Fibroblast of lung (primary cell): ENCODE measurements around the gene EPHB4. TPM values are rescaled to one million over a fixed set of nuclear protein-coding genes. Genes with fewer than 3 reads are reported as not detected.

Experiments used
- DNase-seq, 2 donors: peaks; one replicate each; pipeline versions ENCODE4 v3.0.0 to v3.0.0-alpha.2; 2010; ENCODE audit warnings: low read depth in 2 of 2
- H2AFZ ChIP-seq: 2 replicates; pipeline ENCODE4 v1.5.1; 2012; ENCODE audit warnings: low read length, control low read depth, inconsistent platforms
- H3K27ac ChIP-seq: 2 replicates; pipeline ENCODE4 v1.5.1; 2011; ENCODE audit warnings: low read length, control low read depth; ENCODE audit not compliant: insufficient read depth
- H3K27me3 ChIP-seq: 2 replicates; pipeline ENCODE4 v1.5.1; 2011; ENCODE audit warnings: mild to moderate bottlenecking, low read length; ENCODE audit not compliant: control insufficient read depth, insufficient read depth
- H3K36me3 ChIP-seq: 2 replicates; pipeline ENCODE4 v1.5.1; 2011; ENCODE audit warnings: low read length; ENCODE audit not compliant: control insufficient read depth, insufficient read depth
- H3K4me1 ChIP-seq: 2 replicates; pipeline ENCODE4 v1.5.1; 2011; ENCODE audit warnings: low read length; ENCODE audit not compliant: control insufficient read depth, insufficient read depth; ENCODE audit errors: extremely low read depth
- H3K4me2 ChIP-seq: 2 replicates; pipeline ENCODE4 v1.5.1; 2011; ENCODE audit warnings: low read length, control low read depth; ENCODE audit not compliant: insufficient read depth; ENCODE audit errors: extremely low read depth
- H3K4me3 ChIP-seq, 4 experiments: fragments of 200-600 bp in 1 of 4; sonication (generic) in 1 of 4; replicated peaks in 1 of 4; 2 replicates each; pipeline ENCODE4 v1.5.1; 2011 to 2016; ENCODE audit warnings: low read length in 4 of 4, low read depth in 3 of 4, mild to moderate bottlenecking in 3 of 4, control low read depth in 2 of 4, inconsistent platforms in 1 of 4, mixed read lengths in 1 of 4; ENCODE audit not compliant: insufficient read depth in 1 of 4; ENCODE audit errors: control extremely low read depth in 1 of 4
- H3K79me2 ChIP-seq: 2 replicates; pipeline ENCODE4 v1.5.1; 2012; ENCODE audit warnings: mild to moderate bottlenecking, low read length, inconsistent platforms; ENCODE audit not compliant: control insufficient read depth, insufficient read depth
- H3K9ac ChIP-seq: 2 replicates; pipeline ENCODE4 v1.5.1; 2011; ENCODE audit warnings: mild to moderate bottlenecking, low read length, control low read depth; ENCODE audit not compliant: insufficient read depth
- H3K9me3 ChIP-seq: 2 replicates; pipeline ENCODE4 v1.5.1; 2012; ENCODE audit warnings: low read depth, low read length; ENCODE audit not compliant: control insufficient read depth, insufficient read depth
- H4K20me1 ChIP-seq: 2 replicates; pipeline ENCODE4 v1.5.1; 2011; ENCODE audit warnings: low read length; ENCODE audit not compliant: control insufficient read depth, insufficient read depth; ENCODE audit errors: extremely low read depth
- EZH2 ChIP-seq: IDR thresholded peaks from 2 replicates; pipeline ENCODE4 v1.5.1; 2012; ENCODE audit warnings: low read length, control low read depth, mild to moderate bottlenecking; ENCODE audit errors: missing control alignments
- polyA plus RNA-seq, 2 donors: library from polyadenylated mRNA; depleted of rRNA in 1 of 2; stranded (reverse) in 1 of 2; unstranded in 1 of 2; fragments of >200 nt; gene quantifications; 2 replicates each; pipeline ENCODE4 v1.2.1, GENCODE V29; 2011 to 2012; ENCODE audit warnings: missing spikeins in 1 of 2
- total RNA-seq: library from RNA; depleted of rRNA; stranded (reverse); fragments of >200 nt; gene quantifications from 2 replicates; pipeline ENCODE4 v1.2.1, GENCODE V29; 2014
- TF ChIP-seq, protein P1 (sequence below), 2 donors: IDR thresholded peaks in 1 of 2; conservative IDR thresholded peaks in 1 of 2; 1 replicate in 1 of 2; 2 replicates in 1 of 2; pipeline ENCODE4 v1.5.1; 2011 to 2012; ENCODE audit warnings: low read length in 2 of 2, control low read depth in 1 of 2, inconsistent platforms in 1 of 2, low read depth in 1 of 2, mild to moderate bottlenecking in 1 of 2

EPHB4 gene
- total and polyA plus RNA-seq, 2 donors (not counting 1 experiment from before 2014, with no cell fraction given): 28.5 to 98.8 TPM

DNA sequence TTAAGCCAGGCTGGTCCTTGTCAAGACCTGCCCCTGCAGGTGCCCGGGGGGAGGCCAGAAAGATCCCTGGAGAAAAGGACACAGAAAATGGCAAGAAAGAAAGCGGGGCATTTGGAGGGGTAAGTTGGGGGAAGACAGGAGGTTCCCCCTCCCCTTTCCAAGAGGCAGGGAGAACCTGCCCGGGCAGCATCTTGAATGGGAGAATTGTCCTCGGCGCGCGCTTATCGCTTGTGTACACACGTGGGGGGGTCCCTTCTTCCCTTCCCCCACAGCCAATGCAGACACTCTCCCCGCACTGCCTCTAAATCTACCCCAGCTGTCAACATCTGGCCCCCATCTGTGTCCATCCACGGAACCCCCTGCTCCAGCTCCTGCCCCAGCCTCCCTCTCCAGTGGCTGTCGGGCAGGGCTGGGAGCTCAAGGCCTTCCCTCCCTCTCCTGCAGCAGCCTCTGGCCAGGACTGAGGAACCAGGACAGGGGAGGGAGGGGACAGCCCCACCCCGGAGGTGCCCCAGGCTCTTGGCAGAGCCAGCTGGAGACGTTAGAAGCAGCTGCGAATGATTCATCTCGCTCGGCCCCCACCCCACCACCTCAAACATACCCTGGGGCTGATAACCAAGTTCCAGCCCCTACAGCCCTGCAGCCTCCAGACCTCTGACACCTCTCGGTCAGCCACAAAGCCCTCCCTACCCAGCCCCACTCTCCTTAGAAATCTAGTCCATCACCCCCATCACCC, 25.3 kb downstream of the EPHB4 start:
- H3K27ac ChIP-seq: peak overlapping the region; percentile 1

DNA sequence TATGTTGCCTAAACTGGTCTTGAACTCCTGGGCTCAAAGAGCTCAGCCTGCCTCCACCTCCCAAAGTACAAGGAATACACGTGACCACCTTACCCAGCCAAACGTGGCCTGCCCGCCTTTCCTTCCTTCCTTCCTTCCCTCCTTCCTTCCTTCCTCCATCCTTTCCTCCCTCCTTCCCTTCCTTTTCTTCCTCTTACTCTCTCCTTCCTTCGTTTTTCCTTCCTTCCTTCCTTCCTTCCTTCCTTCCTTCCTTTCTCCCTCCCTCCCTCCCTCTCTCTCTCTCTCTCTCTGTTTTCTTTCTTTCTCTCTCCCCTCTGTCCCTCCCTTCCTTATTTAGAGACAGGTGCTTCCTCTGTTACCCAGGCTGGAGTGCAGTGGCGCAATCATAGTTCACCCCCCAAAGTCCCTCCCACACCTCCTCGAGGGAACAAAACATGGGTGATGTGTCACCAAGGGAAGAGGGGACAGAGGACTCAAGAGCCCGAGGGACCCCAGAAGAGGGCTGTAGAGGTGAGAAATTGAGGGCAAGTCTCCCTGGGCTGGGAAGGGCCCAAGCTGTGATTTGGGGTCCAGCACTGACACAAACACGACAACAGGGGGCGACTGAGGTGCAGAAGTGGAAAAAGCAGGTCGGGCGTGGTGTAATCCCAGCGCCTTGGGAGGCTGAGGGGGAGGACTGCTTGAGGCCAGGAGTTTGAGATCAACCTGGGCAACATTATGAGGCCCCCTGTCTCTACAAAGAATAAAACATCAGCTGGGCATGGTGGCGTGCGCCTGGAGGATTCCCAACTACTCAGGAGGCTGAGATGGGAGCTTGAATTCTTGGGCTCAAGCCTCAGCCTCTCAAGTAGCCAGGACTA, 28.1 kb downstream of the EPHB4 start:
- no peaks in the 10 kb centered on the region for H3K79me2 ChIP-seq
- H3K4me3 ChIP-seq: no peak overlapping the region
- H4K20me1 ChIP-seq: no peaks in the 10 kb centered on the region
- H3K4me2 ChIP-seq: no peak overlapping the region
- TF ChIP-seq EZH2: no peak
- TF ChIP-seq, protein P1, sequence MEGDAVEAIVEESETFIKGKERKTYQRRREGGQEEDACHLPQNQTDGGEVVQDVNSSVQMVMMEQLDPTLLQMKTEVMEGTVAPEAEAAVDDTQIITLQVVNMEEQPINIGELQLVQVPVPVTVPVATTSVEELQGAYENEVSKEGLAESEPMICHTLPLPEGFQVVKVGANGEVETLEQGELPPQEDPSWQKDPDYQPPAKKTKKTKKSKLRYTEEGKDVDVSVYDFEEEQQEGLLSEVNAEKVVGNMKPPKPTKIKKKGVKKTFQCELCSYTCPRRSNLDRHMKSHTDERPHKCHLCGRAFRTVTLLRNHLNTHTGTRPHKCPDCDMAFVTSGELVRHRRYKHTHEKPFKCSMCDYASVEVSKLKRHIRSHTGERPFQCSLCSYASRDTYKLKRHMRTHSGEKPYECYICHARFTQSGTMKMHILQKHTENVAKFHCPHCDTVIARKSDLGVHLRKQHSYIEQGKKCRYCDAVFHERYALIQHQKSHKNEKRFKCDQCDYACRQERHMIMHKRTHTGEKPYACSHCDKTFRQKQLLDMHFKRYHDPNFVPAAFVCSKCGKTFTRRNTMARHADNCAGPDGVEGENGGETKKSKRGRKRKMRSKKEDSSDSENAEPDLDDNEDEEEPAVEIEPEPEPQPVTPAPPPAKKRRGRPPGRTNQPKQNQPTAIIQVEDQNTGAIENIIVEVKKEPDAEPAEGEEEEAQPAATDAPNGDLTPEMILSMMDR (conservative IDR thresholded peaks at IDR 0.05 in 1 of 2, IDR thresholded peaks at IDR 0.05 in 1 of 2; ENCODE audit: low read depth in 1 of 2, low read length in 2 of 2): peak; percentile 68 to 84
- no peak overlapping the region for H3K9ac ChIP-seq
- peak; percentile 46 to 75 for DNase-seq
- H3K4me1 ChIP-seq: peaks cover 21% of the 10 kb centered on the region
- H3K27me3 ChIP-seq: no peaks in the 10 kb centered on the region
- no peak overlapping the region for H2AFZ ChIP-seq
- H3K27ac ChIP-seq: no peak overlapping the region
- no peaks in the 10 kb centered on the region for H3K9me3 ChIP-seq
- peaks cover 5% of the 10 kb centered on the region for H3K36me3 ChIP-seq

More for the DNA sequence above, 25.3 kb downstream of the EPHB4 start:
- no peaks in the 10 kb centered on the region for H3K79me2 ChIP-seq
- TF ChIP-seq, protein P1 (conservative IDR thresholded peaks at IDR 0.05 in 1 of 2, IDR thresholded peaks at IDR 0.05 in 1 of 2; ENCODE audit: low read depth in 1 of 2, low read length in 2 of 2): no peak
- TF ChIP-seq EZH2: no peak
- no peak overlapping the region for H3K4me2 ChIP-seq
- H4K20me1 ChIP-seq: no peaks in the 10 kb centered on the region
- peak overlapping the region in 1 of 4 experiments; percentile 4 for H3K4me3 ChIP-seq
- no peaks in the 10 kb centered on the region for H3K27me3 ChIP-seq
- H3K9me3 ChIP-seq: no peaks in the 10 kb centered on the region
- DNase-seq: peak; percentile 89 to 91
- H2AFZ ChIP-seq: no peak overlapping the region
- H3K36me3 ChIP-seq: peaks cover 14% of the 10 kb centered on the region
- no peak overlapping the region for H3K9ac ChIP-seq
- H3K4me1 ChIP-seq: peaks cover 20% of the 10 kb centered on the region

DNA sequence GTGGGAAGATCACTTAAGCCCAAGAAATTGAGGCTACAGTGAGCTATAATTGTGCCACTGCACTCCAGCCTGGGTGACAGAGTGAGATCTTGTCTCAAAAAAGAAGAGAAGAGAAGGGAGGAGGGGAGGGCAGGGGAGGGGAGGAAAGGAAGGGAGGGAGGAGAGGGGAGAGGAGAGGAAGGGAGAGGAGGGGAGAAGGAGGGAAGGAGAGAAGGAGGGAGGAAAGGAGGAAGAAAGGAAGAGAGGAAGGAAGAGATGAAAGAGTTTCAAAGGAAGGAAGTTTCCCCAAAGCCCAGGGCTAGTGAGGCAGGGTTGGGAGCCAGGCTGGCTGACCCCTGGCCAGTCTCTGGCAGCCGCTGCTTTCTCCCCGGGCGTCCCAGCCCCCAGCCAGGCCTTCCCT, 32.6 kb downstream of the EPHB4 start:
- TF ChIP-seq, protein P1 (conservative IDR thresholded peaks at IDR 0.05 in 1 of 2, IDR thresholded peaks at IDR 0.05 in 1 of 2; ENCODE audit: low read depth in 1 of 2, low read length in 2 of 2): no peak
- no peak for TF ChIP-seq EZH2
- H3K27ac ChIP-seq: no peak overlapping the region
- H3K27me3 ChIP-seq: no peaks in the 10 kb centered on the region
- H4K20me1 ChIP-seq: no peaks in the 10 kb centered on the region
- no peaks in the 10 kb centered on the region for H3K79me2 ChIP-seq
- H3K9me3 ChIP-seq: no peaks in the 10 kb centered on the region
- H3K4me3 ChIP-seq: no peak overlapping the region
- no peak overlapping the region for H3K9ac ChIP-seq
- DNase-seq: no peak
- no peak overlapping the region for H3K4me2 ChIP-seq
- H3K4me1 ChIP-seq: peaks cover 3% of the 10 kb centered on the region
- no peak overlapping the region for H2AFZ ChIP-seq
- no peaks in the 10 kb centered on the region for H3K36me3 ChIP-seq
